T-helper 2 cell (primary cell): ENCODE data around the gene PTPRM.

Source experiments
- DNase-seq, 5 experiments: peaks; one replicate each; pipeline versions ENCODE4 v3.0.0 to v3.0.0-alpha.2; 2012 to 2022

PTPRM gene

GRCh38 chr18:8196238-8196637 lies 629.1 kb downstream of the PTPRM start:
- no peak for DNase-seq

DNA sequence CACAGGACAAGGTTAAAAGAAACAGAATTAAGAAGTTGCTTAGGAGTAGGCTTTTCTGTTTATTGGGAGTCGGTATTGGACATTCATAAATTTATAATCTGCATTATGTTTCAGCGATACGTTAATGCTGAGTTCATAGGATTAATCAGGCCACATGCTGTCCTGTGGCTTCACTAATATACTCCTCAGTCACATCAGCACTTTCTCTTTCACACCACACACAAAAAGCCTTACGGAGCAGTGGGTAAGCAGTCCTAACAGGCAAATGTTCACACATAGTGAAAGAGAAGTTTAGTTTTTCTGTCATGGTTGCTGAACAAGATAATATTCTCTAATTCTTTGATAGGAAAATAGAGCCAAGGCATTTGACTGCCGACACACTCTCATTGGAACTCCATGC lies 630.4 kb downstream of the PTPRM start:
- DNase-seq = no peak

DNA sequence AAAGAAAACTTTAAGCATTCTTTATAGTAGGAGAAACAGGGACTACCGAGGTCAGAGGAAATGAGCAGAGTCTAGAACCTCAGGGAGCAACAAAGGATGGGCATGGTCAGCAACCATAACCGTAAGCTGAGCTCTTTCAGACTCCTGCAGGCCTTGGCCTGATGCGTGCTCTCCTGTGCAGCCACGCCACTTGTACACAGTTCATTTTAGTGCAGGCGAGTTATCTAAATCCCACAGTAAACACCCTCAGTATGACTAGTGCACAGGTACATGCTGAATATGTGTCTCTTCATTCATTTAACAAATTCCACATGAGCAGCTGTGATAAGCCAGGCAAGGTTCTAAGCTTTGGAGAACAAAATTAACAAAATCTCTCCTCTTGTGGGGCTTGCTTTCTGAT lies 640.9 kb downstream of the PTPRM start:
- no peak for DNase-seq

- DNase-seq = no peak
Measured at GRCh38 chr18:8208716-8209115, 641.6 kb downstream of the PTPRM start.

GRCh38 chr18:8212896-8213780 lies 646.0 kb downstream of the PTPRM start:
- no peak for DNase-seq

GRCh38 chr18:8215741-8216140 lies 648.6 kb downstream of the PTPRM start:
- no peak for DNase-seq

GRCh38 chr18:8217051-8217564 lies 650.0 kb downstream of the PTPRM start:
- no peak for DNase-seq

DNA sequence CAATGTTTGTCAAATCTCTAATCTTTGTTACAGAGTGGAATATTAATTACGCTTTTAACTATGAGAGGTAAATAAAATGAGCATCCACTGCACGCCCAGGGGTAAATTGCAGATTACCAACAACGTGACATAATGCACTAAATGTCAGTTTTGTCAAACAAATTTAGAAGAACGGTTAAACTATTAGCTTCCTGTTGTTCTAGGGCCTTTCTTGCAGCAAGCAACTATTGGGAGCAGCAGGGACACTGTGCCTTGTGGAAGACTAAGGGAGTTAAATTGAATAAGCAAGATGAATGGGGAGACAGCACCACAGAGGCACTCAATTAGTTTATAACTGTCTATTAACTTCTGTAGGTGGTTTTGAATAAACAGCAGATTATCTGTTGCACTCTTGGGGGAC lies 651.1 kb downstream of the PTPRM start:
- no peak for DNase-seq

- DNase-seq = no peak
Measured at GRCh38 chr18:8221452-8221851, 654.3 kb downstream of the PTPRM start.

DNA sequence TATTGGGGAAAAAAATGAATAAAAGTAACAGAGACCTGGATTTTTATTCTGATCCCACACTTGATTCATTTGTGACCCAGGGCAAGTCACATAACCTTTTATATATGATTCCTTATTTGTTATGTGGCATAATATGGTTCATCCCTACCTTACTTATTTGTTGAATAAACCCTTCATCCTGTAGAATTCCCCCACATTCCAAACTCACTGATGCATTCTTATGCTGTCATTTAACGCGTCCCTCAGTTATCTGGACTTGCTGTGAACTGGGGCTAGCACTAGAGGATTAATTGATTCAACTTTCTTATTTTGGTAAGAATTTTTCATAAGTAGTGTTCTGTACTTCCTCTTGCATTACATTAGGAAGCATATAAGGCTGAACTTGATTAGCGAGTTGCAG lies 657.5 kb downstream of the PTPRM start:
- DNase-seq = no peak

- no peak for DNase-seq
Measured at GRCh38 chr18:8229040-8229439, 661.9 kb downstream of the PTPRM start.

GRCh38 chr18:8229787-8230186 lies 662.7 kb downstream of the PTPRM start:
- DNase-seq = no peak

- DNase-seq = no peak
Measured at GRCh38 chr18:8231316-8231715, 664.2 kb downstream of the PTPRM start.

DNA sequence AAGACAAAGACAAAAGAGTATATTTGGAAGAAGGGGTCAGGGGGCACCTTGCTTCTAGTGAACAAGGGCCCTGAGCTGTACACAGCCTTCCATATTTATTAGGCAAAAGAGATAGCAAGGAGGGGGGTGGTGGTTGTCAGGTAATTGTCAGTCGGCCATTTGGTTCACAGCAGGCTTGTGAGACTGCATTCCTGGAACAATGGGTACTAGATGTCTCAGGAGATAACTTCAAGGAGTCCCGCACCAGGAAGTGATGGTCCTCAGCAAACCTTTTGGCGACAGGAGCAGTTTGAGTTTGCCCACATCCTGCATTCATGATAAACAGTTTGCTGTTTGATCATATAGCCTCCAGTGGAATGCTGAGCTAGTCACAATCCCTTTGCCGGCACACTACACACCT lies 665.7 kb downstream of the PTPRM start:
- DNase-seq = no peak

GRCh38 chr18:8235894-8236293 lies 668.8 kb downstream of the PTPRM start:
- no peak for DNase-seq

DNA sequence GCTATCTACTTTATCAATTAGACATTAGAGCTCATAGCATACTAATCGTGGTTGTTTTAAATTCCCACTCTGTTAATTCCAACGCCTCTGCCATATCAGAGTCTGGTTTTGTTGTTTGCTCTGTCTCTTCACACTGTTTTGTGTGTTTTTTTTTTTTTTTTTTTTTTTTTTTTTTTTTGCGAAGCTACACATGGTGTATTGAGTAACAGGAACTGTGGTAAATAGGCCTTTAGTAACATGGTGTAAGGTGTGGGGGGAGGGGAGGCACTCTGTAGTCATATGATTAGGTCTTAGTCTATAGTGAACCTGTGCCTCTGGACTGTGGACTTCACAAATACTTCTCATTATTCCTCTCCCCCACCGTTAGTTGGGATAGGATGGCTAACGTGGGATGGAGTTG lies 671.4 kb downstream of the PTPRM start:
- no peak for DNase-seq

- DNase-seq = no peak
Measured at GRCh38 chr18:8241731-8242130, 674.6 kb downstream of the PTPRM start.

DNA sequence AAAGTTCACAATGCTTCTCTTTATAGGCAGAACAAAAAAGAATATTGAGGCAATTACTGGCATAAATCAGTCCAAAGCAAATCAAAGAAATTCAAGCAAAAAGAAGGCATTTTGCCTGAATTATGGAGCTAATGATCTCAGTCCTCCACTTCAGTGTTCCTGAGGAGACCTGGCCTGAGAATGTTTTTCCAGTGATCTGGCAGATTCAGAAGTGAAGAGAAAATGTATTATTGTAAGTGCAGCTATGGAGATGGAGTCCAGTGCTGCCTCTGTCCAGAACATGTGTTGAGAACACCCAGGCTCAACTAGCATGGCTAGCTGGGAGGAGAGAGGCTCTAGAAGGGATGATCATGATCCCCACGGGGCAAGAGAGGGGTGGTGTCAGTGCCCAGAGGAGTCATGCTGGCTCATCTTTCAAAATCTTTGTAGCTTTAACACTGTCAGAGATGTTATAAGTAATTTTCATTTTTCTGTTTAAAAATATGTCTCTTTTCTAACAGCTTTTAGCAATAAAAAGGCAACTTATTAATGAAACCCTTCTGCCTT lies 675.1 kb downstream of the PTPRM start:
- no peak for DNase-seq

DNA sequence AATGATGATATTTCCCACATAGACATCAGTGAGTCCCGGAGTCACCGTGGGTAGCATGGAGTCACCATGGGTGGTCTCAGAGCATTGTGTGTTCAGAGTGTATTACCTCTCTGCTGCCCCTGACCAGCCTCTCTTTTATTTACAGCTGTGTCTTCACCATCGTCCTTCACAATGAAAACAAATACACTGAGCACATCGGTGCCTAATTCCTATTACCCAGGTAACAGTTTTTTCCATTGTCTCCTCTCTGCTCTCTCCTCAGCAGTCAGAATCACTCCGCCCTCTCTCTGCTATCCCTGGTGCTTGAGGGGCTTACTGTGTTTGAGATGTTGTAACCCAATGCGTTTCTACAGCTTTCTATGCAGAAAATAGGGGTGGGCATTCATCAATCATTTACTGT lies 680.6 kb downstream of the PTPRM start:
- no peak for DNase-seq

DNA sequence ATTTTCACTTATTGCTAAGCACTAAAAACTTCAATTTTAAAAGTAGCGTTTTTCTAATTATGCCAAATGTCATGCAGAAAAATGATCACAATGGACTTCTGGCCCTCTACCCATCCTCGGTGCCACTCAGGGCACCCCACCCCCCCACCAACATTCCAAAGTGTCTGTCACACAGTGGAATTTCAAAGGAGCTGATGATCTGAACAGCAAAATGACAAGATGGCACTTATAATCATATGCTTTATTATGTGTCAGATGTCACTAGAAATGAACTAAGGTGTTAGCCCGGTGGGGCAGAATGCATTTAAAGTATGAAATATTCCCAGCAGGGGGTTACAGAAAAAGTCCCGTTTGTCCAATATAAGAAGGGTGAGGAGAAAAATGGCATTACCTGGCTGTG lies 681.5 kb downstream of the PTPRM start:
- no peak for DNase-seq

DNA sequence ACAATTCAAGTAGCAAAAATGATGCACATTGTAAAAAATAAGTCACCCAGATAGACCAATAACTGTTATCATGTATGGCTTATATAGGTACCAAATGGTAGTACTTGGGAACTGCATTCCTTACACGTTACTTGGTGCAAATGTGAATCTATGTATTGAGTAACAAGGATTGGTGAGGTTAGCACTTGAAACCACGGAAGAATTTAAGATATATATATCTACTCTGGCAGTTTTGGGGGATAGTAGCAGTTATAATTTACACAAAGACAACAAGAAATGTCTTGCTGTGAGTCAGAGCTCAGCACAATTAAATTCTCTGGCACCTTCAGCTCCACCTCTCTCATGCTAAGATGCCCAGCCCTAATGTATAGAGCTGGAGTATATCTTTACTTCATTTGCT lies 682.7 kb downstream of the PTPRM start:
- DNase-seq = no peak

GRCh38 chr18:8252371-8252770 lies 685.3 kb downstream of the PTPRM start:
- DNase-seq = no peak

DNA sequence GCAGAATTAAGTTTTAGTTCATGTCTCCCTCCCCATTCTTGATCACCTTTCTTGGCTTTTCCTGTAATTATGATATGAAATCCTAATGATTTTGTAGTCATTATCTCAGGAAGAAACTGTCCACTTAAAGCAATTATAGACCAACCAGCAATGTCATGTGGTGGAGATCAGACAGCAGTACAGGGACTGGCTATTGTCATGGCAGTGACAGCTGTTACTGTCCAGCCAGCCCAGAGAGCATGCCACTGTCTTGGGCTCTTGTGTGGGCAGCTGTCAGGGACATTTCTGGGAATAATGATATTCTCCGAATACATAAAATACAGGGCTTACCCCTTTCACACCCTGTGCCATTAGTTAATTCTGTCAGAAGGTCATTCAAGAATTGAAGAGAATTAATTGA lies 686.8 kb downstream of the PTPRM start:
- DNase-seq = no peak

- no peak for DNase-seq
Measured at GRCh38 chr18:8254654-8255053, 687.5 kb downstream of the PTPRM start.
